CD4-positive, CD25-positive, alpha-beta regulatory T cell (primary cell): ENCODE results near the gene SDHA. TPM values are rescaled to one million over a fixed set of nuclear protein-coding genes. Genes with fewer than 3 reads are reported as not detected.
"Not testable (repeated sequence)": the region's sequence is repeated elsewhere in the genome, so short reads cannot be mapped to it uniquely, and the experiment has no call there.

Experiments used
- ATAC-seq, 2 donors: fragments of 150-1000 bp; cut with Tn5 transposase; one replicate each; pipeline ENCODE4 v1.10.0; 2021; ENCODE audit warnings: low read depth in 2 of 2, moderate number of reproducible peaks in 2 of 2, moderate library complexity in 1 of 2
- DNase-seq, 3 donors: peaks; one replicate each; pipeline versions ENCODE4 v3.0.0 to v3.0.0-alpha.2; 2012 to 2022; ENCODE audit warnings: mixed read lengths in 1 of 3
- H3K27ac ChIP-seq: one replicate; pipeline ENCODE4 v1.7.0; 2013; ENCODE audit warnings: mild to moderate bottlenecking, low read length; ENCODE audit not compliant: insufficient read depth, poor library complexity, severe bottlenecking
- H3K27me3 ChIP-seq: one replicate; pipeline ENCODE4 v1.7.0; 2013; ENCODE audit warnings: low read length; ENCODE audit not compliant: control insufficient read depth, insufficient read depth
- H3K36me3 ChIP-seq: one replicate; pipeline ENCODE4 v1.7.0; 2013; ENCODE audit warnings: mild to moderate bottlenecking, low read length, moderate library complexity; ENCODE audit not compliant: control insufficient read depth, insufficient read depth
- H3K4me1 ChIP-seq: 2 replicates; pipeline ENCODE4 v1.7.0; 2013; ENCODE audit warnings: mild to moderate bottlenecking, low read length; ENCODE audit not compliant: insufficient read depth, control insufficient read depth, poor library complexity, severe bottlenecking
- H3K4me3 ChIP-seq: one replicate; pipeline ENCODE4 v1.7.0; 2013; ENCODE audit warnings: low read depth, mild to moderate bottlenecking, low read length, moderate library complexity
- H3K9me3 ChIP-seq, 2 experiments: 1 replicate in 1 of 2; 2 replicates in 1 of 2; pipeline ENCODE4 v1.7.0; 2013; ENCODE audit warnings: low read length in 2 of 2, mild to moderate bottlenecking in 1 of 2, moderate library complexity in 1 of 2; ENCODE audit not compliant: control insufficient read depth in 2 of 2
- H3K27ac Mint-ChIP-seq, 3 donors: one replicate each; pipeline ENCODE4 v1.8.0; 2020 to 2022; ENCODE audit warnings: mild to moderate bottlenecking in 3 of 3, mixed read lengths in 3 of 3, moderate library complexity in 2 of 3
- H3K27me3 Mint-ChIP-seq: one replicate; pipeline ENCODE4 v1.8.0; 2022; ENCODE audit warnings: mild to moderate bottlenecking, mixed read lengths
- H3K36me3 Mint-ChIP-seq: one replicate; pipeline ENCODE4 v1.8.0; 2020; ENCODE audit warnings: mixed read lengths
- H3K4me1 Mint-ChIP-seq, 4 donors: one replicate each; pipeline ENCODE4 v1.8.0; 2020 to 2022; ENCODE audit warnings: mixed read lengths in 4 of 4, mild to moderate bottlenecking in 1 of 4
- H3K4me3 Mint-ChIP-seq, 4 donors: one replicate each; pipeline ENCODE4 v1.8.0; 2020 to 2022; ENCODE audit warnings: mild to moderate bottlenecking in 4 of 4, mixed read lengths in 4 of 4, moderate library complexity in 3 of 4
- H3K9me3 Mint-ChIP-seq, 7 donors: one replicate each; pipeline ENCODE4 v1.8.0; 2020 to 2022; ENCODE audit warnings: mixed read lengths in 7 of 7, mild to moderate bottlenecking in 3 of 7, moderate library complexity in 2 of 7
- polyA plus RNA-seq, 4 donors: library from polyadenylated mRNA; unstranded; fragments of 300-500 nt; fragmentation: Illumina TruSeq; gene quantifications; one replicate each; pipeline ENCODE4 v1.2.3, GENCODE V29; 2021
- total RNA-seq: library from RNA; stranded (reverse); gene quantifications from one replicate; pipeline ENCODE4 v1.2.3, GENCODE V29; 2022

The SDHA gene
- total and polyA plus RNA-seq, 5 donors from 2014 or later = 211 to 290 (median 235) TPM

DNA sequence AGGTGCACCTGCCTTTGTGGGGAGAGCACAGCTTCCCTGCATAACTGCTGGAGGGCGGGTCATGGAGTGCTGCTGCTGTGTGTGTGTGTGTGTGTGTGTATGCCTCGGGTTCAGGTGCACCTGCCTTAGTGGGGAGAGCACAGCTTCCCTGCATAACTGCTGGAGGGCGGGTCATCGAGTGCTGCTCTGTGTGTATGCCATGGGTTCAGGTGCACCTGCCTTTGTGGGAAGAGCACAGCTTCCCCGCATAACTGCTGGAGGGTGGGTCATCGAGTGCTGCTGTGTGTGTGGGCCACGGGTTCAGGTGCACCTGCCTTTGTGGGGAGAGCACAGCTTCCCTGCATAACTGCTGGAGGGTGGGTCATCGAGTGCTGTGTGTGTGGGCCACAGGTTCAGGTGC, 84.3 kb downstream of the SDHA start:
- peak overlapping the region in 2 of 3 donors; percentile 71 to 73 for H3K27ac Mint-ChIP-seq

DNA sequence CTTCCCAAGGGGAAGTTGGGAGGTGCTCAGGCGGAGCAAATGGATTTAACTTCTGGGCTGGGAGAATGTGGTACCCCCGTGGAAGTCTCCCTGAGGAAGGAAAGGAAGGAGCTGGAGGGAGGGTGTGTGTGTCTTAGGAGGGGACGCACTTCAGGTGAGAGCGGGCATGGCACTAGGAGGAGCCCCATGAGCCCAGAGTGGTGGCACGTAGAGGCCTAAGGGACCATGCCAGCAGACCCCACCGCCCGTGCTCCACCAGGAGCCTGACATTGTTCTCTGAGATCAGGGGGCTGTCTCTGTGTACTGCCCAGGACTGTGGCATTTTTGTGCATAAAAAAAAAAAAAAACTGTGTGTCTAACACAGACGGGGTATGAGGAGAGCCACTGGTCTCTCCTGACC, 84.8 kb downstream of the SDHA start:
- Mint-ChIP-seq H3K27me3 (no peaks in the 10 kb centered on the region), H3K27ac (peak overlapping the region in 1 of 3 donors; percentile 73), H3K9me3 (no peaks in the 10 kb centered on the region), H3K36me3 (peaks cover 16% of the 10 kb centered on the region), H3K4me1 (peaks cover 0 to 26% (median 8%) of the 10 kb centered on the region in 4 donors), H3K4me3 (no peak overlapping the region)
- DNase-seq (no peak), ATAC-seq (no peak)
- Histone ChIP-seq H3K4me1 (no peaks in the 10 kb centered on the region), H3K27ac (no peak overlapping the region), H3K4me3 (no peak overlapping the region), H3K27me3 (no peaks in the 10 kb centered on the region), H3K9me3 (no peaks in the 10 kb centered on the region), H3K36me3 (peaks cover 28% of the 10 kb centered on the region)

More for the DNA sequence above, 84.3 kb downstream of the SDHA start:
- not testable (repeated sequence) for H3K9me3 Mint-ChIP-seq, H3K9me3 ChIP-seq, H3K4me3 ChIP-seq, H3K4me1 ChIP-seq, H3K27me3 Mint-ChIP-seq, DNase-seq, H3K27me3 ChIP-seq, H3K27ac ChIP-seq, H3K4me3 Mint-ChIP-seq, ATAC-seq
- H3K36me3 ChIP-seq = peaks cover 23% of the 10 kb centered on the region
- peaks cover 16% of the 10 kb centered on the region for H3K36me3 Mint-ChIP-seq
- peaks cover 5 to 31% (median 12%) of the 10 kb centered on the region in 4 donors for H3K4me1 Mint-ChIP-seq

DNA sequence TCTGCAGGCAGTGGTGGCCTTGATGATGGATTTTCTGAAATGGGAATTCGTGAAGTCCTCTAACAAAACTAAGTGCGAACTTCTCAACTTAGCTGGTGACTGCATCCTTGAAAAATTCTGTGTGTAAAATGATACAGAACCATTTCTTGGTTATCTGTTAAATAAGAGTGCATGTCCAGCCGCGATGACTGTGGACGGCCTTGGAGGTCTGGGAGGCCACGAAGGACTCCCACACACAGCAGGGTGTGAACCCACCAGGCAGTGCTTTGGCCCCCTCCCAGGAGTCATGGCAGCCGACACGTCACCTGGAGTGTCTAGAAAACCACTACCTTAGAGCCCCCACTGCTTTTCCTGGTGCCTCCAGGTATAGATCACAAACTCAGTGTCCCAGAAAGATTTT, 85.6 kb downstream of the SDHA start:
- H3K27me3 Mint-ChIP-seq, H3K27ac ChIP-seq, H3K4me1 ChIP-seq, DNase-seq, H3K9me3 Mint-ChIP-seq, H3K4me3 ChIP-seq, H3K27ac Mint-ChIP-seq, H3K4me3 Mint-ChIP-seq, ATAC-seq, H3K9me3 ChIP-seq, H3K27me3 ChIP-seq: not testable (repeated sequence)
- Mint-ChIP-seq H3K36me3 (peaks cover 16% of the 10 kb centered on the region), H3K4me1 (peaks cover 0 to 25% (median 8%) of the 10 kb centered on the region in 4 donors)
- H3K36me3 ChIP-seq = peaks cover 35% of the 10 kb centered on the region

DNA sequence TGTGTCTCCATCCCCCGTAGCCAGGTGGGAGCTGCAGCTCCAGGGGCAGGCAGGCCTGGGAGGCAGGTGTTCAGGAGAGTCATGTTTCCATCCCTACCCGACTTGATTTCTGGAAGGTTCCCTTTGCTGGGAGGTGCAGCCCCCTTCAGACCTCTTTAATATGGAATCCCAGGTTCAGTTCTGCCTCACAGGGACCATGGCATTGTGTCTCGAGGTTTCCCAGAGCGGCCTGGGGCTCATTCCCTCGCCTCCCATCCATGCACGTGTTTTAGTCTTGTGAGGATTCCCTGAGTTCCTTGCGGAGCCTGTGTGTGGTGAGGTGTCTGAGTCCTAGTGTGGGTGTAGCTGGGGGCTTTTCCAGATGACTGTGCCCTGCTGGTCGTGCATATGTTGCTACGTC, 86.9 kb downstream of the SDHA start:
- no peak for DNase-seq
- Mint-ChIP-seq H3K36me3 (peaks cover 16% of the 10 kb centered on the region), H3K27me3 (no peaks in the 10 kb centered on the region), H3K4me3 (no peak overlapping the region), H3K9me3 (no peaks in the 10 kb centered on the region), H3K4me1 (peaks cover 0 to 22% (median 8%) of the 10 kb centered on the region in 4 donors), H3K27ac (no peak overlapping the region)
- Histone ChIP-seq H3K27ac (no peak overlapping the region), H3K27me3 (no peaks in the 10 kb centered on the region), H3K4me1 (no peaks in the 10 kb centered on the region), H3K4me3 (no peak overlapping the region), H3K9me3 (no peaks in the 10 kb centered on the region), H3K36me3 (peaks cover 44% of the 10 kb centered on the region)
- ATAC-seq = no peak

DNA sequence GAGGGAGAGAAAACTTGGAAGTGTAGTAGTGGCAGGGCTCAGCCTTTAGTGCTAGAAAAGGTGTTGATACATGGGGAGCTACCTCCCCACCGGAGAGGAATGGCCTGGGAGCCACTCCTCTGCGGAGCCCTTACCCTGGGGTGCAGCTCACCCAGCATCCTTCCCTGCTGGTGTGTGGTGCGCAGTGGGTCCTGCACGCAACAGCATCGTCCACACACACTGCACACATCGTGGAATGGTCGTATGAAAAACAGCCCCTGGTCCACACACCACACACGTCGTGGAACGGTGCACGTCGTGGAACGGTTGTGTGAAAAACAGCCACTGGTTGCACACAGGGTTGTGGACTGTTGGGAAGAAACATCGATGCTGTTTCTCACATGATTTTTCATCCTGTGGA, 87.3 kb downstream of the SDHA start:
- DNase-seq = no peak
- Histone ChIP-seq H3K4me3 (no peak overlapping the region), H3K4me1 (no peaks in the 10 kb centered on the region), H3K27me3 (no peaks in the 10 kb centered on the region), H3K27ac (no peak overlapping the region), H3K36me3 (peaks cover 48% of the 10 kb centered on the region), H3K9me3 (no peaks in the 10 kb centered on the region)
- Mint-ChIP-seq H3K27ac (no peak overlapping the region), H3K4me1 (peaks cover 0 to 22% (median 8%) of the 10 kb centered on the region in 4 donors), H3K4me3 (no peak overlapping the region), H3K9me3 (no peaks in the 10 kb centered on the region), H3K27me3 (no peaks in the 10 kb centered on the region), H3K36me3 (peaks cover 16% of the 10 kb centered on the region)
- ATAC-seq = no peak

DNA sequence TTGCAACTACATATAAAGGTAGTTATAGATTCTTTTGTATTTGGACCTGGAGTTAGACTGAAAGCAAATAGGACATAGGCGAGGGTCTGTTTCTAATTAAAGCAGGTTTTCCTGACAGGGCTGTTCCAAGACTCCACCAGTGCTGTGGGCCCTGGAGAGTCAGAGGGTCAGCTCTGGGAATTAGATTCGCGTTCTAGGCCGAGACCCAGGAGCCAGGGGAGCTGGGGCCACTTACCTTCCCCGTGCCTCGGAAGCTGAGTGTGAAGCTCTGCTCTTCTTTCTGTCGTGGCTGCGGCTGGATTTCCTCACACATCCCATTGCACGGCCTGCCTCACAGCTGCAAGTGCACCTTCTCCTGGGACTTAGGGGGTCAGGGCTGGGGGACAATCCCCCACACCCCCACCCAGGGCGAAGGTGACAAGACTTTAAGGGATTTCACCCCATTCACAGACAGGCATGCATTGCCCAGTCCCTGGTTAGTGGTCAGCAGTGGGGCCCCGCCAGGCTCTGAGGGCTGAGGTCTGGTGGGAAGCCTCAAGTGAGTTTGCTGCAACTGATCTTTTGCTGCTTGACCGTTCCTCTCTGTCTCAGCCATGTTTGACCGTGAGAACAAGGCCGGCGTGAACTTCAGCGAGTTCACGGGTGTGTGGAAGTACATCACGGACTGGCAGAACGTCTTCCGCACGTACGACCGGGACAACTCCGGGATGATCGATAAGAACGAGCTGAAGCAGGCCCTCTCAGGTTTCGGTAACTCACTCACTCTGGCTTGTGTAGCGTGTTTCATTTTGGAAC, 88.1 kb downstream of the SDHA start:
- no peak for ATAC-seq
- Histone ChIP-seq H3K4me3 (no peak overlapping the region), H3K27me3 (no peaks in the 10 kb centered on the region), H3K36me3 (peaks cover 55% of the 10 kb centered on the region), H3K4me1 (no peaks in the 10 kb centered on the region), H3K27ac (no peak overlapping the region), H3K9me3 (no peaks in the 10 kb centered on the region)
- H3K27me3 Mint-ChIP-seq = no peaks in the 10 kb centered on the region
- no peak for DNase-seq
- no peak overlapping the region for H3K27ac Mint-ChIP-seq
- no peaks in the 10 kb centered on the region for H3K9me3 Mint-ChIP-seq
- peaks cover 0 to 17% (median 5%) of the 10 kb centered on the region in 4 donors for H3K4me1 Mint-ChIP-seq
- H3K4me3 Mint-ChIP-seq = no peak overlapping the region
- peaks cover 21% of the 10 kb centered on the region for H3K36me3 Mint-ChIP-seq

Other genes starting within 250 kb of the SDHA start
- not detected for gene PLEKHG4B, start 126.2 kb upstream of the SDHA start, total RNA-seq
- gene PLEKHG4B, start 126.2 kb upstream of the SDHA start, polyA plus RNA-seq = not detected
- gene LRRC14B, start 26.8 kb upstream of the SDHA start, total RNA-seq = not detected
- gene LRRC14B, start 26.8 kb upstream of the SDHA start, polyA plus RNA-seq = not detected
- gene CCDC127, start 167 bp upstream of the SDHA start, total RNA-seq = 4.0 TPM
- 1 to 10 TPM; 3.2 to 5.7 (median 4.4) TPM for gene CCDC127, start 167 bp upstream of the SDHA start, polyA plus RNA-seq
- gene PDCD6, start 53.3 kb downstream of the SDHA start, total RNA-seq = 55.3 TPM
- 100 to 1,000 TPM; 218 to 245 (median 231) TPM for gene PDCD6, start 53.3 kb downstream of the SDHA start, polyA plus RNA-seq
- 4.5 TPM for gene AHRR, start 103.4 kb downstream of the SDHA start, total RNA-seq
- under 1 TPM; 0.20 to 0.82 (median 0.62) TPM for gene AHRR, start 103.4 kb downstream of the SDHA start, polyA plus RNA-seq
- 95.4 TPM for gene EXOC3, start 224.9 kb downstream of the SDHA start, total RNA-seq
- 10 to 100 TPM; 23.3 to 52.4 (median 31.9) TPM for gene EXOC3, start 224.9 kb downstream of the SDHA start, polyA plus RNA-seq